ENCODE measurements around the gene ADCY3.

DNA sequence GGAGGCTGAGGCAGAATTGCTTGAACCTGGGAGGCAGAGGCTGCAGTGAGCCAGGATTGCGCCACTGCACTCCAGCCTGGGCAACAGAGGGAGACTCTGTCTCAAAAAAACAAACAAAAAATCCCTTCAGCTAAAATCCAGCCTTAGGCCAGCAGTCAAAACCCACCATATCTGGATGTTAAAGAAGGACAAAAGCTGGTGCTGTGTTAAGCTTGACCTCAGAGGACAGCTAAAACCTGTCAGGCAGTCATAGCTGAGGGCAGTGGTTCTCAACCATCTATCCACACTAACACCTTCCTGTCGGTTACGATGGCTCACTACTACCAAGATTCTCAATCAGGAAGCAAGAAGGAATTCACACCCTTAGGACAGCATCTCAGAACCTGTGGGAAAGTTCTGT is 136.4 kb downstream of the ADCY3 start:
- TF ChIP-seq POLR2AphosphoS5 (IDR thresholded peaks at IDR 0.05) (no peak), POLR2A (IDR thresholded peaks at IDR 0.05) (no peak), EP300 (IDR thresholded peaks at IDR 0.05) (no peak)
- TF ChIP-seq, protein P1, sequence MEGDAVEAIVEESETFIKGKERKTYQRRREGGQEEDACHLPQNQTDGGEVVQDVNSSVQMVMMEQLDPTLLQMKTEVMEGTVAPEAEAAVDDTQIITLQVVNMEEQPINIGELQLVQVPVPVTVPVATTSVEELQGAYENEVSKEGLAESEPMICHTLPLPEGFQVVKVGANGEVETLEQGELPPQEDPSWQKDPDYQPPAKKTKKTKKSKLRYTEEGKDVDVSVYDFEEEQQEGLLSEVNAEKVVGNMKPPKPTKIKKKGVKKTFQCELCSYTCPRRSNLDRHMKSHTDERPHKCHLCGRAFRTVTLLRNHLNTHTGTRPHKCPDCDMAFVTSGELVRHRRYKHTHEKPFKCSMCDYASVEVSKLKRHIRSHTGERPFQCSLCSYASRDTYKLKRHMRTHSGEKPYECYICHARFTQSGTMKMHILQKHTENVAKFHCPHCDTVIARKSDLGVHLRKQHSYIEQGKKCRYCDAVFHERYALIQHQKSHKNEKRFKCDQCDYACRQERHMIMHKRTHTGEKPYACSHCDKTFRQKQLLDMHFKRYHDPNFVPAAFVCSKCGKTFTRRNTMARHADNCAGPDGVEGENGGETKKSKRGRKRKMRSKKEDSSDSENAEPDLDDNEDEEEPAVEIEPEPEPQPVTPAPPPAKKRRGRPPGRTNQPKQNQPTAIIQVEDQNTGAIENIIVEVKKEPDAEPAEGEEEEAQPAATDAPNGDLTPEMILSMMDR (IDR thresholded peaks at IDR 0.05), result no peak
